Measurements from ENCODE around the gene EMP3. TPM values are rescaled to one million over a fixed set of nuclear protein-coding genes. Genes with fewer than 3 reads are reported as not detected.

Gene EMP3
- total and polyA plus RNA-seq, 3 donors from 2014 or later: 28.6 to 88.3 (median 31.3) TPM

DNA sequence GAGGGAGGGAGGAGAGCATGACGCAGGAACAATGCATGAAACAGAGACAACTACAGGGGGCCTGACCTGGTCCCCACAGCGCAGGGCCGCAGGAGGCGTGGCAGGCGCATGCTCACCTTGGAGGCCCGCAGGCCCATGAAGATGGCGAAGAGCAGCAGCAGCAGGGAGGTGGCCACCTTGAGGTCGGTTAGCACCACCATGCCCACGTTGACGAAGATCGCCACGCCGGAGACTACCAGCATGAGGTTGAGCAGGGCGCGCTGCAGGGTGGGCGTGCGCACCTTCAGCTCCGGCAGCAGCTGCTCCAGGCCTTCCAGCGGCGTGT lies 17.0 kb downstream of the EMP3 start:
- no peak for TF ChIP-seq POLR2A (IDR thresholded peaks at IDR 0.05)
- TF ChIP-seq, protein P1, sequence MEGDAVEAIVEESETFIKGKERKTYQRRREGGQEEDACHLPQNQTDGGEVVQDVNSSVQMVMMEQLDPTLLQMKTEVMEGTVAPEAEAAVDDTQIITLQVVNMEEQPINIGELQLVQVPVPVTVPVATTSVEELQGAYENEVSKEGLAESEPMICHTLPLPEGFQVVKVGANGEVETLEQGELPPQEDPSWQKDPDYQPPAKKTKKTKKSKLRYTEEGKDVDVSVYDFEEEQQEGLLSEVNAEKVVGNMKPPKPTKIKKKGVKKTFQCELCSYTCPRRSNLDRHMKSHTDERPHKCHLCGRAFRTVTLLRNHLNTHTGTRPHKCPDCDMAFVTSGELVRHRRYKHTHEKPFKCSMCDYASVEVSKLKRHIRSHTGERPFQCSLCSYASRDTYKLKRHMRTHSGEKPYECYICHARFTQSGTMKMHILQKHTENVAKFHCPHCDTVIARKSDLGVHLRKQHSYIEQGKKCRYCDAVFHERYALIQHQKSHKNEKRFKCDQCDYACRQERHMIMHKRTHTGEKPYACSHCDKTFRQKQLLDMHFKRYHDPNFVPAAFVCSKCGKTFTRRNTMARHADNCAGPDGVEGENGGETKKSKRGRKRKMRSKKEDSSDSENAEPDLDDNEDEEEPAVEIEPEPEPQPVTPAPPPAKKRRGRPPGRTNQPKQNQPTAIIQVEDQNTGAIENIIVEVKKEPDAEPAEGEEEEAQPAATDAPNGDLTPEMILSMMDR (IDR thresholded peaks at IDR 0.05): no peak
- Histone ChIP-seq H3K9me3 (no peaks in the 10 kb centered on the region), H3K4me1 (peaks cover 11% of the 10 kb centered on the region), H3K4me3 (no peak overlapping the region), H3K27ac (no peak overlapping the region), H3K27me3 (no peaks in the 10 kb centered on the region), H3K36me3 (ENCODE audit: low read depth, missing control alignments) (no peaks in the 10 kb centered on the region)
- intact Hi-C loops (cut with DNase I; ENCODE audit: low total_unique reads): no loop called here
- WGBS, 2 donors: 76 to 86% methylated on average over 20 of the region's 20 CpGs
- no peak for DNase-seq

DNA sequence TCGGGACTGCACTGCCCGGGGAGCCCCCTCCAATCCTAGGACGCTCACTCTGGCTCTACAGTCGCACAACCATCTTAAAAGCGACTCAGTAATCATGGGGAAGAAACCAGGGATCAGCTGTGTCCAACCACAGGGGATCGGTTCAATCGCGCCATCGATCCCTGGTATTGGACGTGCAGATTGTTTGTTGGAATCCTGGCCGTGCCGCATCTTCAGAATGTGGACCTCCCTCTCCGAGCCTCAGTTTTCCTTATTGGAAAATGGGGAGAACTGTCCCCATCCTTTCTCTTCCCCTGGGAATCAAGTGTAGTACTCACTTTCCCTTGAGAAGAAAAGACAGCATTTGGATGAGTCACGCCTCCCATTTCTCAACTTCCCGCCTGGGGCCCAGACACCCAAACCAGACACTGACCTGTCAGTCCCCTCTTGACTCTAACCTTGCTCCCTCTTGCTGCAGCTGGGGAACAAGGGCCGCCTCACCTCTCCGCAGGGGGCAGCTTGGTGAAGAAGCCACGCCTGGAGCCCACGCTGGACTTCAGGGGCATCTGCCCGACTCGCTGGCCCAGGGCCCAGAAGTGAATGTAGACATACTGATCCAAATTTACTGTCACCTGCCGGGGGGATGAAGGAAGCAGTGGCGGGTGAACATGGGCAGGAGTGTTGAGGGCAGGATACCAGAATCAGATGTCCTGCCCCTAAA lies 17.6 kb downstream of the EMP3 start:
- 91 to 92% methylated on average over 23 of the region's 23 CpGs for WGBS, 2 donors
- no peaks in the 10 kb centered on the region for H3K27me3 ChIP-seq
- H3K4me3 ChIP-seq: no peak overlapping the region
- H3K27ac ChIP-seq: no peak overlapping the region
- TF ChIP-seq, protein P1 (IDR thresholded peaks at IDR 0.05): no peak
- TF ChIP-seq POLR2A (IDR thresholded peaks at IDR 0.05): no peak
- no peak for DNase-seq
- H3K9me3 ChIP-seq: no peaks in the 10 kb centered on the region
- H3K4me1 ChIP-seq: peaks cover 15% of the 10 kb centered on the region
- H3K36me3 ChIP-seq (ENCODE audit: low read depth, missing control alignments): no peaks in the 10 kb centered on the region
- intact Hi-C loops (cut with DNase I; ENCODE audit: low total_unique reads): no loop called here

DNA sequence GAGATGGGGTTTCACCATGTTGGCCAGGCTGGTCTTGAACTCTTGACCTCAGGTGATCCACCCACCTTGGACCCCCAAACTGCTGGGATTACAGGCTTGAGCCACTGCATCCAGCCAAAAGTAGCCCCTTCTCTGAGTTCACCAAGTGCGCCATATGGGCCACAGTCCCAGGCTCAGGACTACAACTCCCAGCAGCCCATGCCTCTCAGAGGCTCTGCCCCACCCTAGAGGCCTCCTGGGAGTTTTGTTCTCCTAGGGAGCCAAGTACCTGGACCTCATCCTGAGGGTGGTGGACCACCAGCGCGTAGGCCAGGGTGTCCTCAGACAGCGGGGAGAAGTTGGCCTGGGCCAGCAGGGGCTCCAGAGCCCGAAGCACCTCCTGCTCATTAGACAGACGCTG lies 19.5 kb downstream of the EMP3 start:
- H3K27ac ChIP-seq: no peak overlapping the region
- TF ChIP-seq, protein P1 (IDR thresholded peaks at IDR 0.05): no peak
- no peak for TF ChIP-seq POLR2A (IDR thresholded peaks at IDR 0.05)
- H3K4me1 ChIP-seq: peaks cover 25% of the 10 kb centered on the region
- H3K4me3 ChIP-seq: no peak overlapping the region
- WGBS, 2 donors: 100% methylated on average over 2 to 6 of the region's 6 CpGs
- DNase-seq: no peak
- intact Hi-C loops (cut with DNase I; ENCODE audit: low total_unique reads): no loop called here
- no peaks in the 10 kb centered on the region for H3K9me3 ChIP-seq
- H3K36me3 ChIP-seq (ENCODE audit: low read depth, missing control alignments): no peaks in the 10 kb centered on the region
- H3K27me3 ChIP-seq: no peaks in the 10 kb centered on the region

DNA sequence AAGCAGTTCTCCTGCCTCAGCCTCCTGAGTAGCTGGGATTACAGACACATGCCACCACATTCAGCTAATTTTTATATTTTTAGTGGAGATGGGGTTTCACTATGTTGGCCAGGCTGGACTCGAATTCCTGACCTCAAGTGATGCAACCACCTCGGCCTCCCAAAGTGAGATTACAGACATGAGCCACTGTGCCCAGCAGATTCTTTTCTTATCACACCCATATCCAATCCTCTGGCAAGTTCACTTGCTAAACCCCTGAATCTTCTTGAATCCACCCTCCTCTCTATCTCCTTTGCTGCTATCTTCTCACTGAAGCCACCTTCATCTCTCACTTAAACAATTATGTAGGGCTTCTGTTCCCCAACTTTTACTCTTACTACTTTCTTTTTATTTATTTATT lies 20.8 kb downstream of the EMP3 start:
- WGBS, 2 donors: 71 to 81% methylated on average over 2 of the region's 2 CpGs
- H3K27ac ChIP-seq: peak overlapping the region; percentile 36 to 75
- no peak overlapping the region for H3K4me3 ChIP-seq
- no peak for DNase-seq
- H3K36me3 ChIP-seq (ENCODE audit: low read depth, missing control alignments): no peaks in the 10 kb centered on the region
- H3K4me1 ChIP-seq: peaks cover 25% of the 10 kb centered on the region
- no peaks in the 10 kb centered on the region for H3K9me3 ChIP-seq
- H3K27me3 ChIP-seq: no peaks in the 10 kb centered on the region
- intact Hi-C loops (cut with DNase I; ENCODE audit: low total_unique reads): no loop called here
- TF ChIP-seq, protein P1 (IDR thresholded peaks at IDR 0.05): no peak
- TF ChIP-seq POLR2A (IDR thresholded peaks at IDR 0.05): no peak

DNA sequence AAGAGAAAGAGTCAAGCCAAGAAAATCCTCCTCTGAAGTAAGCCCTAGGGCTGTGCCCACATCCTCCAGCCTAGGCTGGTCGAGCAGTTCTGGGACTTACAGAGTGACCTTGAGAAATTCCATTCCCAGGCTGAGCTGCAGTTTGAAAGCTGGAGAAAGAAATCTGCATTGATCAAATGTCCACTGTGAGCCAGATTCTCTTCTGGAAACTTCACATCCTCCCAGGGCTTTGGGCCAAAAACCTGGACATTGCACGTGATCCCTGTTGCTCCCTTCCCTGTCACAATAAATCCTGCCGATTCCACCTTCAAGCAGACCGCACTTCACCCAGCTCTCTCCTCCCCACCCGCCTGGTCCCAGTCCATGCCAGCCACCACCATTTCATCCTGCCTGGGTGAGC lies 22.7 kb downstream of the EMP3 start:
- WGBS, 2 donors: 19 to 40% methylated on average over 5 of the region's 5 CpGs
- Histone ChIP-seq H3K4me3 (no peak overlapping the region), H3K9me3 (no peaks in the 10 kb centered on the region), H3K36me3 (ENCODE audit: low read depth, missing control alignments) (no peaks in the 10 kb centered on the region), H3K4me1 (peaks cover 25% of the 10 kb centered on the region), H3K27me3 (no peaks in the 10 kb centered on the region), H3K27ac (peak overlapping the region; percentile 64 to 85)
- peak; percentile 84 for DNase-seq
- intact Hi-C loops (cut with DNase I; ENCODE audit: low total_unique reads): no loop called here
- TF ChIP-seq POLR2A (IDR thresholded peaks at IDR 0.05): no peak
- TF ChIP-seq, protein P1 (IDR thresholded peaks at IDR 0.05): no peak

All from testis (tissue), 3 donors.